Mesendoderm (in vitro differentiated cells): ENCODE measurements around the gene CSNK1A1.

Experiments used
- DNase-seq: peaks from one replicate; pipeline ENCODE4 v3.0.0; 2013
- H2AK5ac ChIP-seq: 2 replicates; pipeline ENCODE4 v1.6.1; 2013; ENCODE audit warnings: low read length, inconsistent platforms
- H2BK120ac ChIP-seq: 2 replicates; pipeline ENCODE4 v1.6.1; 2013; ENCODE audit warnings: low read depth, mild to moderate bottlenecking, low read length, moderate library complexity, mixed read lengths
- H2BK15ac ChIP-seq: replicated peaks from 2 replicates; pipeline ENCODE4 v1.6.1; 2013; ENCODE audit warnings: low read depth, mild to moderate bottlenecking, moderate library complexity
- H2BK5ac ChIP-seq: 2 replicates; pipeline ENCODE4 v1.6.1; 2013; ENCODE audit warnings: low read length, inconsistent platforms
- H3K18ac ChIP-seq: 2 replicates; pipeline ENCODE4 v1.6.1; 2013; ENCODE audit warnings: mild to moderate bottlenecking, low read length, mixed read lengths
- H3K23ac ChIP-seq: one replicate; pipeline ENCODE4 v1.6.1; 2013; ENCODE audit warnings: low read length
- H3K27ac ChIP-seq: 2 replicates; pipeline ENCODE4 v1.5.1; 2013; ENCODE audit warnings: low read depth, mild to moderate bottlenecking, inconsistent platforms, low read length, moderate library complexity
- H3K27me3 ChIP-seq: 2 replicates; pipeline ENCODE4 v1.6.1; 2013; ENCODE audit warnings: low read length, control low read depth, mild to moderate bottlenecking, inconsistent platforms; ENCODE audit not compliant: insufficient read depth, poor library complexity
- H3K36me3 ChIP-seq: 2 replicates; pipeline ENCODE4 v1.6.1; 2013; ENCODE audit warnings: low read length, inconsistent platforms; ENCODE audit not compliant: control insufficient read depth, insufficient read depth
- H3K4ac ChIP-seq: one replicate; pipeline ENCODE4 v1.6.1; 2013; ENCODE audit warnings: low read depth, mild to moderate bottlenecking, low read length, moderate library complexity
- H3K4me1 ChIP-seq: 2 replicates; pipeline ENCODE4 v1.6.1; 2013; ENCODE audit warnings: low read depth, low read length, inconsistent platforms; ENCODE audit not compliant: control insufficient read depth
- H3K4me2 ChIP-seq: 2 replicates; pipeline ENCODE4 v1.6.1; 2013; ENCODE audit warnings: low read length
- H3K4me3 ChIP-seq: 2 replicates; pipeline ENCODE4 v1.5.1; 2013; ENCODE audit warnings: mild to moderate bottlenecking, low read length
- H3K56ac ChIP-seq: one replicate; pipeline ENCODE4 v1.6.1; 2013; ENCODE audit warnings: low read length
- H3K79me1 ChIP-seq: 2 replicates; pipeline ENCODE4 v1.6.1; 2013; ENCODE audit warnings: low read length, inconsistent platforms
- H3K79me2 ChIP-seq: 2 replicates; pipeline ENCODE4 v1.6.1; 2013; ENCODE audit warnings: mild to moderate bottlenecking, low read length; ENCODE audit not compliant: control insufficient read depth, insufficient read depth
- H3K9ac ChIP-seq: 2 replicates; pipeline ENCODE4 v1.6.1; 2013; ENCODE audit warnings: low read length, inconsistent platforms
- H4K5ac ChIP-seq: one replicate; pipeline ENCODE4 v1.6.1; 2013; ENCODE audit warnings: low read length
- H4K8ac ChIP-seq: one replicate; pipeline ENCODE4 v1.6.1; 2013; ENCODE audit warnings: low read depth, mild to moderate bottlenecking, control low read depth, low read length, moderate library complexity
- WGBS: extraction: QIAGEN DNeasy Blood & Tissue Kit; methylation state at CpG from one replicate; pipeline ENCODE4 v1.1.7; 2013; ENCODE audit warnings: low lambda C conversion rate, missing lambda C conversion rate; ENCODE audit not compliant: insufficient coverage; ENCODE audit errors: extremely low coverage; 5-methylcytosine and 5-hydroxymethylcytosine counted together

Gene CSNK1A1

GRCh38 chr5:149528281-149529060, 22.8 kb downstream of the CSNK1A1 start:
- no peak overlapping the region for H3K27ac ChIP-seq
- H2BK15ac ChIP-seq: no peak overlapping the region
- H4K5ac ChIP-seq: no peak overlapping the region
- no peaks in the 10 kb centered on the region for H3K79me1 ChIP-seq
- H3K56ac ChIP-seq: no peak overlapping the region
- no peak overlapping the region for H3K23ac ChIP-seq
- no peak for DNase-seq
- no peak overlapping the region for H3K4me3 ChIP-seq
- no peak overlapping the region for H4K8ac ChIP-seq
- no peak overlapping the region for H2BK120ac ChIP-seq
- no peak overlapping the region for H3K18ac ChIP-seq
- H3K4me2 ChIP-seq: no peak overlapping the region
- H3K9ac ChIP-seq: no peak overlapping the region
- no peaks in the 10 kb centered on the region for H3K27me3 ChIP-seq
- H3K36me3 ChIP-seq: no peaks in the 10 kb centered on the region
- H2AK5ac ChIP-seq: no peak overlapping the region
- H3K4ac ChIP-seq: no peak overlapping the region
- H3K79me2 ChIP-seq: peaks cover 69% of the 10 kb centered on the region
- no peaks in the 10 kb centered on the region for H3K4me1 ChIP-seq
- no peak overlapping the region for H2BK5ac ChIP-seq
- WGBS: no CpG with 5 or more reads among the region's 4 CpGs

- Histone ChIP-seq H3K27me3 (no peaks in the 10 kb centered on the region), H2AK5ac (no peak overlapping the region), H3K56ac (no peak overlapping the region), H2BK5ac (no peak overlapping the region), H3K4me2 (no peak overlapping the region), H3K18ac (no peak overlapping the region), H4K5ac (no peak overlapping the region), H3K79me2 (peaks cover 71% of the 10 kb centered on the region), H3K23ac (no peak overlapping the region), H2BK120ac (no peak overlapping the region), H2BK15ac (no peak overlapping the region), H3K4ac (no peak overlapping the region), H3K79me1 (no peaks in the 10 kb centered on the region), H3K36me3 (no peaks in the 10 kb centered on the region), H3K9ac (no peak overlapping the region), H3K27ac (no peak overlapping the region), H3K4me1 (no peaks in the 10 kb centered on the region), H4K8ac (no peak overlapping the region), H3K4me3 (no peak overlapping the region)
- no peak for DNase-seq
- no CpG with 5 or more reads among the region's 12 CpGs for WGBS
Measured at GRCh38 chr5:149526845-149527590, 24.2 kb downstream of the CSNK1A1 start.

- Histone ChIP-seq H3K56ac (no peak overlapping the region), H3K9ac (no peak overlapping the region), H2BK120ac (no peak overlapping the region), H3K36me3 (no peaks in the 10 kb centered on the region), H2AK5ac (no peak overlapping the region), H3K18ac (no peak overlapping the region), H4K8ac (no peak overlapping the region), H3K27me3 (no peaks in the 10 kb centered on the region), H3K23ac (no peak overlapping the region), H2BK5ac (no peak overlapping the region), H3K79me1 (peaks cover 3% of the 10 kb centered on the region), H3K27ac (no peak overlapping the region), H3K4ac (no peak overlapping the region), H3K4me1 (peaks cover 5% of the 10 kb centered on the region), H3K4me3 (no peak overlapping the region), H3K79me2 (peaks cover 58% of the 10 kb centered on the region), H3K4me2 (no peak overlapping the region), H4K5ac (no peak overlapping the region), H2BK15ac (no peak overlapping the region)
- no CpG with 5 or more reads among the region's 15 CpGs for WGBS
- DNase-seq: no peak
Measured at GRCh38 chr5:149521739-149522685, 29.2 kb downstream of the CSNK1A1 start.

- H3K4ac ChIP-seq: no peak overlapping the region
- no peaks in the 10 kb centered on the region for H3K36me3 ChIP-seq
Measured at GRCh38 chr5:149519601-149520000, 31.6 kb downstream of the CSNK1A1 start.

GRCh38 chr5:149518620-149519019, 32.6 kb downstream of the CSNK1A1 start:
- Histone ChIP-seq H3K4me3 (no peak overlapping the region), H2BK120ac (no peak overlapping the region), H3K36me3 (no peaks in the 10 kb centered on the region), H2AK5ac (no peak overlapping the region), H4K5ac (no peak overlapping the region), H2BK5ac (no peak overlapping the region), H4K8ac (no peak overlapping the region), H3K27ac (no peak overlapping the region), H3K79me1 (peaks cover 3% of the 10 kb centered on the region), H3K23ac (no peak overlapping the region), H3K4me2 (no peak overlapping the region), H3K4ac (no peak overlapping the region), H3K56ac (no peak overlapping the region), H3K4me1 (peaks cover 5% of the 10 kb centered on the region), H3K9ac (no peak overlapping the region), H2BK15ac (no peak overlapping the region), H3K27me3 (no peaks in the 10 kb centered on the region), H3K79me2 (peaks cover 50% of the 10 kb centered on the region), H3K18ac (no peak overlapping the region)
- WGBS: no CpG with 5 or more reads among the region's 3 CpGs
- peak; percentile 30 for DNase-seq

More at GRCh38 chr5:149519601-149520000, 31.6 kb downstream of the CSNK1A1 start:
- Histone ChIP-seq H3K27me3 (no peaks in the 10 kb centered on the region), H2AK5ac (no peak overlapping the region), H3K18ac (no peak overlapping the region), H3K56ac (no peak overlapping the region), H3K9ac (no peak overlapping the region), H4K8ac (no peak overlapping the region), H3K27ac (no peak overlapping the region), H3K4me1 (peaks cover 5% of the 10 kb centered on the region), H3K79me1 (peaks cover 3% of the 10 kb centered on the region), H4K5ac (no peak overlapping the region), H2BK15ac (no peak overlapping the region), H3K4me2 (no peak overlapping the region), H3K23ac (no peak overlapping the region), H2BK120ac (no peak overlapping the region), H3K4me3 (no peak overlapping the region), H2BK5ac (no peak overlapping the region), H3K79me2 (peaks cover 47% of the 10 kb centered on the region)
- peak; percentile 34 for DNase-seq
